ENCODE measurements around the gene NIM1K. TPM values are rescaled to one million over a fixed set of nuclear protein-coding genes. Genes with fewer than 3 reads are reported as not detected.

Gene NIM1K
- total and polyA plus RNA-seq, 2 donors (not counting 1 experiment from before 2014, with no cell fraction given), result 1.7 to 14.7 TPM

- H2AFZ ChIP-seq (ENCODE audit: low read length), result no peak overlapping the region
- no peak overlapping the region for H3K4me3 ChIP-seq (replicated peaks in 1 of 4; ENCODE audit: control extremely low read depth in 1 of 4, insufficient read depth in 1 of 4, low read depth in 3 of 4, low read length in 4 of 4)
- no peaks in the 10 kb centered on the region for H4K20me1 ChIP-seq (ENCODE audit: control insufficient read depth, extremely low read depth, insufficient read depth, low read length)
- peaks cover 11% of the 10 kb centered on the region for H3K4me1 ChIP-seq (ENCODE audit: control insufficient read depth, extremely low read depth, insufficient read depth, low read length)
- no peaks in the 10 kb centered on the region for H3K36me3 ChIP-seq (ENCODE audit: control insufficient read depth, insufficient read depth, low read length)
- no peak overlapping the region for H3K27ac ChIP-seq (ENCODE audit: insufficient read depth, low read length)
- H3K9me3 ChIP-seq (ENCODE audit: control insufficient read depth, insufficient read depth, low read depth, low read length), result no peaks in the 10 kb centered on the region
- H3K79me2 ChIP-seq (ENCODE audit: control insufficient read depth, insufficient read depth, low read length), result peaks cover 19% of the 10 kb centered on the region
- TF ChIP-seq CTCF (conservative IDR thresholded peaks at IDR 0.05 in 1 of 2, IDR thresholded peaks at IDR 0.05 in 1 of 2; ENCODE audit: low read depth in 1 of 2, low read length in 2 of 2), result no peak
- no peak for DNase-seq (ENCODE audit: low read depth in 2 of 2)
- no peaks in the 10 kb centered on the region for H3K27me3 ChIP-seq (ENCODE audit: control insufficient read depth, insufficient read depth, low read length)
- no peak overlapping the region for H3K9ac ChIP-seq (ENCODE audit: insufficient read depth, low read length)
- H3K4me2 ChIP-seq (ENCODE audit: extremely low read depth, insufficient read depth, low read length), result no peak overlapping the region
Observed at GRCh38 chr5:43155394-43156096, 36.5 kb upstream of the NIM1K start.

GRCh38 chr5:43156388-43156787 lies 35.6 kb upstream of the NIM1K start:
- Histone ChIP-seq H3K4me1 (ENCODE audit: control insufficient read depth, extremely low read depth, insufficient read depth, low read length) (peaks cover 11% of the 10 kb centered on the region), H3K27ac (ENCODE audit: insufficient read depth, low read length) (peak overlapping the region; percentile 19), H3K4me2 (ENCODE audit: extremely low read depth, insufficient read depth, low read length) (no peak overlapping the region), H3K9me3 (ENCODE audit: control insufficient read depth, insufficient read depth, low read depth, low read length) (no peaks in the 10 kb centered on the region), H3K4me3 (replicated peaks in 1 of 4; ENCODE audit: control extremely low read depth in 1 of 4, insufficient read depth in 1 of 4, low read depth in 3 of 4, low read length in 4 of 4) (no peak overlapping the region), H2AFZ (ENCODE audit: low read length) (no peak overlapping the region), H3K27me3 (ENCODE audit: control insufficient read depth, insufficient read depth, low read length) (no peaks in the 10 kb centered on the region), H4K20me1 (ENCODE audit: control insufficient read depth, extremely low read depth, insufficient read depth, low read length) (no peaks in the 10 kb centered on the region), H3K9ac (ENCODE audit: insufficient read depth, low read length) (no peak overlapping the region), H3K79me2 (ENCODE audit: control insufficient read depth, insufficient read depth, low read length) (peaks cover 19% of the 10 kb centered on the region), H3K36me3 (ENCODE audit: control insufficient read depth, insufficient read depth, low read length) (peaks cover 2% of the 10 kb centered on the region)
- peak; percentile 44 to 59 for DNase-seq (ENCODE audit: low read depth in 2 of 2)
- TF ChIP-seq EZH2 (IDR thresholded peaks at IDR 0.05; ENCODE audit: low read length, missing control alignments), result no peak
- TF ChIP-seq CTCF (conservative IDR thresholded peaks at IDR 0.05 in 1 of 2, IDR thresholded peaks at IDR 0.05 in 1 of 2; ENCODE audit: low read depth in 1 of 2, low read length in 2 of 2), result no peak

- Histone ChIP-seq H4K20me1 (ENCODE audit: control insufficient read depth, extremely low read depth, insufficient read depth, low read length) (no peaks in the 10 kb centered on the region), H3K79me2 (ENCODE audit: control insufficient read depth, insufficient read depth, low read length) (peaks cover 17% of the 10 kb centered on the region), H3K9me3 (ENCODE audit: control insufficient read depth, insufficient read depth, low read depth, low read length) (no peaks in the 10 kb centered on the region), H3K27ac (ENCODE audit: insufficient read depth, low read length) (no peak overlapping the region), H2AFZ (ENCODE audit: low read length) (no peak overlapping the region), H3K36me3 (ENCODE audit: control insufficient read depth, insufficient read depth, low read length) (peaks cover 5% of the 10 kb centered on the region), H3K27me3 (ENCODE audit: control insufficient read depth, insufficient read depth, low read length) (no peaks in the 10 kb centered on the region), H3K4me2 (ENCODE audit: extremely low read depth, insufficient read depth, low read length) (no peak overlapping the region), H3K4me3 (replicated peaks in 1 of 4; ENCODE audit: control extremely low read depth in 1 of 4, insufficient read depth in 1 of 4, low read depth in 3 of 4, low read length in 4 of 4) (no peak overlapping the region), H3K4me1 (ENCODE audit: control insufficient read depth, extremely low read depth, insufficient read depth, low read length) (peaks cover 11% of the 10 kb centered on the region), H3K9ac (ENCODE audit: insufficient read depth, low read length) (no peak overlapping the region)
- TF ChIP-seq EZH2 (IDR thresholded peaks at IDR 0.05; ENCODE audit: low read length, missing control alignments) (no peak), CTCF (conservative IDR thresholded peaks at IDR 0.05 in 1 of 2, IDR thresholded peaks at IDR 0.05 in 1 of 2; ENCODE audit: low read depth in 1 of 2, low read length in 2 of 2) (no peak)
- peak in 1 of 2 donors; percentile 21 for DNase-seq (ENCODE audit: low read depth in 2 of 2)
Observed at GRCh38 chr5:43157068-43157467, 35.0 kb upstream of the NIM1K start.

All from fibroblast of lung (primary cell).